Activated naive CD8-positive, alpha-beta T cell treated with anti-CD3 and anti-CD28 coated beads, Interleukin-2, amount 50 U/mL, for 24 hours (primary cell): ENCODE results near the gene URGCP.
"Not testable (repeated sequence)": the region's sequence is repeated elsewhere in the genome, so short reads cannot be mapped to it uniquely, and the experiment has no call there.

Experiments
- ATAC-seq: fragments of 150-1000 bp; cut with Tn5 transposase; one replicate; pipeline ENCODE4 v1.10.0; 2021
- DNase-seq: peaks from one replicate; pipeline ENCODE4 v3.0.0; 2021
- H3K27ac Mint-ChIP-seq: one replicate; pipeline ENCODE4 v1.8.0; 2021; ENCODE audit warnings: mild to moderate bottlenecking, mixed read lengths
- H3K27me3 Mint-ChIP-seq: one replicate; pipeline ENCODE4 v1.8.0; 2021; ENCODE audit warnings: mixed read lengths
- H3K36me3 Mint-ChIP-seq: one replicate; pipeline ENCODE4 v1.8.0; 2021; ENCODE audit warnings: low read depth, mixed read lengths
- H3K4me1 Mint-ChIP-seq: one replicate; pipeline ENCODE4 v1.8.0; 2021; ENCODE audit warnings: mixed read lengths
- H3K4me3 Mint-ChIP-seq: one replicate; pipeline ENCODE4 v1.8.0; 2021; ENCODE audit warnings: mild to moderate bottlenecking, moderate library complexity, mixed read lengths
- H3K9me3 Mint-ChIP-seq: one replicate; pipeline ENCODE4 v1.8.0; 2021; ENCODE audit warnings: mixed read lengths

Gene URGCP

GRCh38 chr7:43849047-43849446 lies 57.3 kb downstream of the URGCP start:
- no peak for DNase-seq
- H3K4me3 Mint-ChIP-seq = no peak overlapping the region
- no peaks in the 10 kb centered on the region for H3K36me3 Mint-ChIP-seq
- H3K4me1 Mint-ChIP-seq = peaks cover 3% of the 10 kb centered on the region
- no peaks in the 10 kb centered on the region for H3K9me3 Mint-ChIP-seq
- no peak overlapping the region for H3K27ac Mint-ChIP-seq
- peaks cover 5% of the 10 kb centered on the region for H3K27me3 Mint-ChIP-seq
- ATAC-seq = no peak

- H3K27me3 Mint-ChIP-seq = peaks cover 6% of the 10 kb centered on the region
- no peak overlapping the region for H3K27ac Mint-ChIP-seq
- H3K36me3 Mint-ChIP-seq = no peaks in the 10 kb centered on the region
- DNase-seq (no peak), ATAC-seq (no peak)
- H3K4me3 Mint-ChIP-seq = no peak overlapping the region
- no peaks in the 10 kb centered on the region for H3K9me3 Mint-ChIP-seq
- H3K4me1 Mint-ChIP-seq = peaks cover 3% of the 10 kb centered on the region
Observed at GRCh38 chr7:43847496-43847895, 58.9 kb downstream of the URGCP start.

GRCh38 chr7:43844662-43845061 lies 61.7 kb downstream of the URGCP start:
- H3K4me3 Mint-ChIP-seq = no peak overlapping the region
- DNase-seq = no peak

GRCh38 chr7:43844257-43844656 lies 62.1 kb downstream of the URGCP start:
- peak; percentile 78 for ATAC-seq
- H3K27ac Mint-ChIP-seq = no peak overlapping the region
- H3K36me3 Mint-ChIP-seq = no peaks in the 10 kb centered on the region
- no peak for DNase-seq
- peaks cover 11% of the 10 kb centered on the region for H3K27me3 Mint-ChIP-seq
- no peaks in the 10 kb centered on the region for H3K4me1 Mint-ChIP-seq
- H3K9me3 Mint-ChIP-seq = no peaks in the 10 kb centered on the region
- no peak overlapping the region for H3K4me3 Mint-ChIP-seq

More at GRCh38 chr7:43844662-43845061, 61.7 kb downstream of the URGCP start:
- no peaks in the 10 kb centered on the region for H3K36me3 Mint-ChIP-seq
- no peak overlapping the region for H3K27ac Mint-ChIP-seq
- H3K9me3 Mint-ChIP-seq = no peaks in the 10 kb centered on the region
- peaks cover 11% of the 10 kb centered on the region for H3K27me3 Mint-ChIP-seq
- H3K4me1 Mint-ChIP-seq = no peaks in the 10 kb centered on the region
- ATAC-seq = peak; percentile 24

GRCh38 chr7:43843296-43843695 lies 63.1 kb downstream of the URGCP start:
- H3K27me3 Mint-ChIP-seq = peaks cover 11% of the 10 kb centered on the region
- no peak overlapping the region for H3K4me3 Mint-ChIP-seq
- H3K27ac Mint-ChIP-seq = no peak overlapping the region
- no peaks in the 10 kb centered on the region for H3K9me3 Mint-ChIP-seq
- H3K4me1 Mint-ChIP-seq = peaks cover 6% of the 10 kb centered on the region
- H3K36me3 Mint-ChIP-seq = no peaks in the 10 kb centered on the region
- ATAC-seq = no peak
- DNase-seq = no peak

- DNase-seq (no peak), ATAC-seq (no peak)
- H3K27ac Mint-ChIP-seq = no peak overlapping the region
- no peak overlapping the region for H3K4me3 Mint-ChIP-seq
- peaks cover 28% of the 10 kb centered on the region for H3K4me1 Mint-ChIP-seq
- H3K9me3 Mint-ChIP-seq = peaks cover 7% of the 10 kb centered on the region
- H3K36me3 Mint-ChIP-seq = peaks cover 7% of the 10 kb centered on the region
- H3K27me3 Mint-ChIP-seq = peaks cover 5% of the 10 kb centered on the region
Observed at GRCh38 chr7:43838201-43838658, 68.2 kb downstream of the URGCP start.

- Mint-ChIP-seq H3K9me3 (peaks cover 7% of the 10 kb centered on the region), H3K27ac (peak overlapping the region; percentile 94), H3K4me3 (peak overlapping the region; percentile 75), H3K36me3 (peaks cover 12% of the 10 kb centered on the region), H3K4me1 (peaks cover 33% of the 10 kb centered on the region), H3K27me3 (no peaks in the 10 kb centered on the region)
- DNase-seq (peak; percentile 29), ATAC-seq (peak; percentile 65)
Observed at GRCh38 chr7:43834463-43835251, 71.7 kb downstream of the URGCP start.

- Mint-ChIP-seq H3K27me3 (peaks cover 16% of the 10 kb centered on the region), H3K36me3 (peaks cover 12% of the 10 kb centered on the region), H3K4me1 (peaks cover 24% of the 10 kb centered on the region)
- not testable (repeated sequence) for H3K27ac Mint-ChIP-seq, H3K9me3 Mint-ChIP-seq, H3K4me3 Mint-ChIP-seq, ATAC-seq, DNase-seq
Observed at GRCh38 chr7:43830917-43831316, 75.5 kb downstream of the URGCP start.
